IMR-90 (cell line): ENCODE data around the gene PAF1. TPM values are rescaled to one million over a fixed set of nuclear protein-coding genes. Genes with fewer than 3 reads are reported as not detected.

Experiments used
- ATAC-seq: fragments of 200-7000 bp; cut with Tn5 transposase; 2 replicates; pipeline ENCODE4 v1.9.1; 2020; ENCODE audit warnings: low read depth, mild to moderate bottlenecking, moderate library complexity
- BruUV-seq: library from RNA; stranded (reverse); fragments of 400-500 nt; replicated peaks from 2 replicates; lab custom pipeline; 2021; lab: Mats Ljungman, UMichigan
- CTCF ChIA-PET: fragments of 300-600 bp; formaldehyde crosslinking; extraction: SDS; loops from one replicate; lab custom pipeline; 2021; ENCODE audit warnings: antibody characterized with exemption; lab: Yijun Ruan, JAX
- POLR2A ChIA-PET: fragments of 300-600 bp; sonication (Branson Sonifier 250); formaldehyde crosslinking; loops from one replicate; lab custom pipeline; 2022; ENCODE audit warnings: antibody characterized with exemption; ENCODE audit not compliant: unreplicated experiment; lab: Charles Lee
- DNase-seq: peaks from one replicate; pipeline ENCODE4 v3.0.0; 2013
- H2AFZ ChIP-seq: replicated peaks from 2 replicates; pipeline ENCODE3; 2013; ENCODE audit warnings: low read length, mild to moderate bottlenecking; ENCODE audit not compliant: poor library complexity
- H2AK5ac ChIP-seq: 2 replicates; pipeline ENCODE4 v1.6.1; 2013; ENCODE audit warnings: low read depth, low read length, inconsistent platforms
- H2AK9ac ChIP-seq: replicated peaks from 2 replicates; pipeline ENCODE3; 2013; ENCODE audit warnings: mild to moderate bottlenecking, low read depth, low read length, moderate library complexity; ENCODE audit not compliant: poor library complexity
- H2BK120ac ChIP-seq: 2 replicates; pipeline ENCODE4 v1.6.1; 2013; ENCODE audit warnings: low read depth, low read length, inconsistent platforms
- H2BK15ac ChIP-seq: 3 replicates; pipeline ENCODE4 v1.6.1; 2013; ENCODE audit warnings: low read depth, low read length, inconsistent platforms
- H2BK20ac ChIP-seq: 2 replicates; pipeline ENCODE4 v1.6.1; 2013; ENCODE audit warnings: low read depth, mild to moderate bottlenecking, inconsistent platforms, low read length, moderate library complexity
- H2BK5ac ChIP-seq: 2 replicates; pipeline ENCODE4 v1.6.1; 2013; ENCODE audit warnings: mild to moderate bottlenecking, low read depth, low read length, inconsistent platforms; ENCODE audit not compliant: poor library complexity, severe bottlenecking
- H3K14ac ChIP-seq: replicated peaks from 2 replicates; pipeline ENCODE4 v1.6.1; 2013; ENCODE audit warnings: low read depth, low read length, inconsistent platforms
- H3K18ac ChIP-seq: 2 replicates; pipeline ENCODE4 v1.6.1; 2013; ENCODE audit warnings: low read depth, low read length, control low read depth
- H3K23ac ChIP-seq: 2 replicates; pipeline ENCODE4 v1.6.1; 2013; ENCODE audit warnings: low read depth, low read length, inconsistent platforms
- H3K27ac ChIP-seq: 2 replicates; pipeline ENCODE4 v1.5.1; 2013; ENCODE audit warnings: mild to moderate bottlenecking, control low read depth, low read length; ENCODE audit not compliant: insufficient read depth
- H3K27me3 ChIP-seq: 2 replicates; pipeline ENCODE4 v1.6.1; 2013; ENCODE audit warnings: low read length; ENCODE audit not compliant: control insufficient read depth, insufficient read depth
- H3K36me3 ChIP-seq: 2 replicates; pipeline ENCODE4 v1.6.1; 2013; ENCODE audit warnings: low read length, mixed read lengths; ENCODE audit not compliant: control insufficient read depth, insufficient read depth
- H3K4ac ChIP-seq: 2 replicates; pipeline ENCODE4 v1.6.1; 2013; ENCODE audit warnings: low read depth, low read length, inconsistent platforms
- H3K4me1 ChIP-seq: 2 replicates; pipeline ENCODE4 v1.6.1; 2013; ENCODE audit warnings: low read length, mixed read lengths; ENCODE audit not compliant: control insufficient read depth, insufficient read depth
- H3K4me2 ChIP-seq: 2 replicates; pipeline ENCODE4 v1.6.1; 2013; ENCODE audit warnings: low read depth, mild to moderate bottlenecking, control low read depth, low read length, moderate library complexity
- H3K4me3 ChIP-seq: 2 replicates; pipeline ENCODE4 v1.5.1; 2013; ENCODE audit warnings: low read depth, mild to moderate bottlenecking, control low read depth, low read length, moderate library complexity; ENCODE audit not compliant: insufficient read depth
- H3K56ac ChIP-seq: 2 replicates; pipeline ENCODE4 v1.6.1; 2013; ENCODE audit warnings: low read length, inconsistent platforms; ENCODE audit not compliant: insufficient read depth; ENCODE audit errors: extremely low read depth
- H3K79me1 ChIP-seq, 2 experiments: 2 replicates each; pipeline ENCODE4 v1.6.1; 2013; ENCODE audit warnings: low read length in 2 of 2, inconsistent platforms in 1 of 2, low read depth in 1 of 2
- H3K9ac ChIP-seq: 2 replicates; pipeline ENCODE4 v1.6.1; 2013; ENCODE audit warnings: low read depth, low read length, control low read depth
- H3K9me1 ChIP-seq: 2 replicates; pipeline ENCODE4 v1.6.1; 2013; ENCODE audit warnings: low read length, inconsistent platforms; ENCODE audit not compliant: insufficient read depth
- H3K9me3 ChIP-seq: 2 replicates; pipeline ENCODE4 v1.6.1; 2013; ENCODE audit warnings: low read length; ENCODE audit not compliant: control insufficient read depth, insufficient read depth
- H4K20me1 ChIP-seq: 2 replicates; pipeline ENCODE4 v1.6.1; 2013; ENCODE audit warnings: low read length, inconsistent platforms; ENCODE audit not compliant: insufficient read depth
- H4K5ac ChIP-seq: 2 replicates; pipeline ENCODE4 v1.6.1; 2013; ENCODE audit warnings: mild to moderate bottlenecking, low read depth, low read length, control low read depth
- H4K8ac ChIP-seq, 2 experiments: 2 replicates each; pipeline ENCODE4 v1.6.1; 2013; ENCODE audit warnings: low read depth in 2 of 2, low read length in 2 of 2, control low read depth in 1 of 2, inconsistent platforms in 1 of 2
- H4K91ac ChIP-seq: 2 replicates; pipeline ENCODE4 v1.6.1; 2013; ENCODE audit warnings: low read depth, low read length, inconsistent platforms; ENCODE audit not compliant: insufficient read depth
- CEBPB ChIP-seq: IDR thresholded peaks from 2 replicates; pipeline ENCODE4 v1.6.1; 2012; ENCODE audit warnings: low read depth, low read length, improper control_type of control experiment
- CHD1 ChIP-seq: IDR thresholded peaks from 2 replicates; pipeline ENCODE4 v1.6.1; 2012; ENCODE audit warnings: low read depth, low read length, improper control_type of control experiment
- FOS ChIP-seq: fragments of 150-350 bp; IDR thresholded peaks from 2 replicates; pipeline ENCODE4 v1.6.1; 2016; ENCODE audit warnings: low read depth, low read length
- POLR2A ChIP-seq: IDR thresholded peaks from 2 replicates; pipeline ENCODE4 v1.6.1; 2012; ENCODE audit warnings: mild to moderate bottlenecking, low read depth, low read length
- WGBS, 2 experiments: methylation state at CpG; one replicate each; pipeline versions ENCODE4 v1.1.5 to v1.1.7; 2013; ENCODE audit warnings: missing lambda C conversion rate in 2 of 2; ENCODE audit not compliant: insufficient read length in 1 of 2; ENCODE audit errors: extremely low coverage in 2 of 2; 5-methylcytosine and 5-hydroxymethylcytosine counted together
- dilution Hi-C: fragments of 300-500 bp; cut with HindIII; formaldehyde crosslinking; loops from one replicate; pipeline ENCODE4 v1.14.3; 2018; ENCODE audit warnings: low sequenced_read_pairs; ENCODE audit not compliant: unreplicated experiment
- in situ Hi-C: fragments of 300-500 bp; cut with MboI; formaldehyde crosslinking; loops from 3 replicates; pipeline ENCODE4 v1.14.3; 2019; ENCODE audit warnings: low sequenced_read_pairs, inconsistent platforms, mixed read lengths
- intact Hi-C: fragments of 100-400 bp; cut with micrococcal nuclease; formaldehyde crosslinking; loops from 2 replicates; pipeline ENCODE4 v1.10.0; 2022
- polyA plus RNA-seq, 3 experiments: library from polyadenylated mRNA; depleted of rRNA; stranded (reverse); fragments of >200 nt; gene quantifications; 2 replicates each; pipeline ENCODE4 v1.2.3, GENCODE V29; 2012; ENCODE audit warnings: low replicate concordance in 1 of 3
- total RNA-seq: library from RNA; depleted of rRNA; stranded (reverse); fragments of >200 nt; gene quantifications from 2 replicates; pipeline ENCODE4 v1.2.3, GENCODE V29; 2012

The PAF1 gene
- total and polyA plus RNA-seq, 2 of the 4 experiments (the other 2 are of a cell fraction): 45.7 to 54.3 TPM

DNA sequence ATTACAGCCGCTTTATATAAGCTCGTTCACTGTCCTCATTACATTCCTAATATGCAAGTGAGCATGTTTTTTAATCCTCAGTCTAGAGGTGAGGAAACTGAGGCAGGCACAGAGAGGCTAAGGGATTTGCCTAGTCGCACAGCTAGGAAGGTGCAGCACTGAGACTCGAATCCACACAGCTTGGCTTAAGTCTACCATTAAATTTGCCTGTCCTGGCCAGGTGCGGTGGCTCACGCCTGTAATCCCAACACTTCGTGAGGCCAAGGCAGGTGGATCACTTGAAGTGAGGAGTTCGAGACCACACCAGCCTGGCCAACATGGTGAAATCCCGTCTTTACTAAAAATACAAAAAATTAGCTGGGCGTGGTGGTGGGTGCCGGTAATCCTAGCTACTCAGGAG, 36.8 kb upstream of the PAF1 start:
- intact Hi-C loops: loop anchor here (1.0 kb wide), 1 partner anchor 15 kb away; the partner anchor contains the start of gene PLEKHG2
- TF ChIP-seq POLR2A (peak; percentile 23; the same call in 1 of the 2 replicates), CHD1 (no peak), FOS (no peak), CEBPB (0 out of 2 replicates have a peak, but pooled peaks have one; percentile 13)

More for the DNA sequence above, 36.8 kb upstream of the PAF1 start:
- Histone ChIP-seq H2BK20ac (no peak overlapping the region; the same call in 1 of the 2 replicates), H3K4me2 (no peak overlapping the region), H3K4ac (peak overlapping the region; percentile 28; the same call in 1 of the 2 replicates), H3K23ac (peak overlapping the region; percentile 29; the same call in 1 of the 2 replicates), H2AFZ (no peak overlapping the region), H3K79me1 (peaks cover 5 to 54% of the 10 kb centered on the region in 2 experiments; a peak in 3 of 4 replicates), H3K27me3 (no peaks in the 10 kb centered on the region), H3K9ac (no peak overlapping the region), H3K9me1 (peaks cover 14% of the 10 kb centered on the region), H2AK5ac (peak overlapping the region; percentile 90), H3K9me3 (no peaks in the 10 kb centered on the region), H3K4me3 (no peak overlapping the region), H4K91ac (no peak overlapping the region), H2BK120ac (peak overlapping the region; percentile 69; the same call in 1 of the 2 replicates), H3K56ac (no peak overlapping the region), H4K20me1 (peaks cover 20% of the 10 kb centered on the region), H2BK5ac (peak overlapping the region; percentile 67), H3K14ac (peak overlapping the region; percentile 8; the same call in 1 of the 2 replicates), H4K8ac (peak overlapping the region; percentile 8 to 24; a peak in 1 of 4 replicates), H3K36me3 (peaks cover 35% of the 10 kb centered on the region), H2AK9ac (no peak overlapping the region), H3K18ac (peak overlapping the region; percentile 21; the same call in 1 of the 2 replicates), H2BK15ac (no peak overlapping the region), H3K27ac (peak overlapping the region; percentile 69; the same call in 1 of the 2 replicates), H3K4me1 (peaks cover 19% of the 10 kb centered on the region), H4K5ac (peak overlapping the region; percentile 77)
- no peak for ATAC-seq
- dilution Hi-C loops: no loop called here
- POLR2A ChIA-PET: interaction anchor here (1.1 kb wide), 1 partner anchor 18 kb away, joined by 4 read pairs; no protein-coding TSS in a partner anchor
- DNase-seq: no peak
- in situ Hi-C loops: loop anchor here (25.0 kb wide), 1 partner anchor 410 kb away; the partner anchor contains the start of genes DYRK1B and FBL
- 92% methylated on average over 4 of the region's 11 CpGs; no CpG with 5 or more reads in 1 of the 2 experiments for WGBS, 2 experiments
- BruUV-seq: no TSS peak
- CTCF ChIA-PET: interaction anchor here (1.2 kb wide), 1 partner anchor 16 kb away, joined by 5 read pairs; the partner anchor contains the start of gene PLEKHG2
